Keratinocyte (primary cell): ENCODE data around the gene DPCD. TPM values are rescaled to one million over a fixed set of nuclear protein-coding genes. Genes with fewer than 3 reads are reported as not detected.

Experiments used
- DNase-seq: peaks from one replicate; pipeline ENCODE4 v3.0.0-alpha.2; 2011; ENCODE audit warnings: low read depth, missing footprints, low spot score
- FAIRE-seq: peaks from 2 replicates; lab custom pipeline; 2011; peaks lifted over from hg19 to GRCh38; lab: Jason Lieb, UNC
- H2AFZ ChIP-seq: 2 replicates; pipeline ENCODE4 v1.6.0; 2012; ENCODE audit warnings: low read length, control low read depth, inconsistent platforms; ENCODE audit not compliant: control insufficient read depth
- H3K27ac ChIP-seq: 2 replicates; pipeline ENCODE4 v1.5.1; 2011; ENCODE audit warnings: low read length; ENCODE audit not compliant: control insufficient read depth, insufficient read depth
- H3K27me3 ChIP-seq: 3 replicates; pipeline ENCODE4 v1.6.0; 2011; ENCODE audit warnings: low read length; ENCODE audit not compliant: control insufficient read depth, insufficient read depth; ENCODE audit errors: extremely low read depth
- H3K36me3 ChIP-seq, 2 experiments: 2 replicates in 1 of 2; 3 replicates in 1 of 2; pipeline ENCODE4 v1.5.1; 2011; ENCODE audit warnings: low read length in 2 of 2, mild to moderate bottlenecking in 1 of 2; ENCODE audit not compliant: control insufficient read depth in 2 of 2, insufficient read depth in 2 of 2; ENCODE audit errors: extremely low read depth in 1 of 2
- H3K4me1 ChIP-seq: 3 replicates; pipeline ENCODE4 v1.5.1; 2011; ENCODE audit warnings: low read length; ENCODE audit not compliant: control insufficient read depth, insufficient read depth; ENCODE audit errors: extremely low read depth
- H3K4me2 ChIP-seq: 3 replicates; pipeline ENCODE4 v1.6.0; 2011; ENCODE audit warnings: low read depth, low read length; ENCODE audit not compliant: control insufficient read depth, insufficient read depth; ENCODE audit errors: extremely low read depth
- H3K4me3 ChIP-seq, 3 experiments: fragments of 200-600 bp in 1 of 3; sonication (generic) in 1 of 3; 2 replicates in 2 of 3; 3 replicates in 1 of 3; pipeline ENCODE4 v1.5.1; 2011 to 2016; ENCODE audit warnings: low read length in 3 of 3, mild to moderate bottlenecking in 3 of 3, control low read depth in 2 of 3, inconsistent platforms in 1 of 3, low read depth in 1 of 3, mixed read lengths in 1 of 3, mixed run types in 1 of 3, moderate library complexity in 1 of 3; ENCODE audit not compliant: control insufficient read depth in 2 of 3, insufficient read depth in 2 of 3; ENCODE audit errors: extremely low read depth in 1 of 3
- H3K79me2 ChIP-seq: 2 replicates; pipeline ENCODE4 v1.6.0; 2012; ENCODE audit warnings: low read length; ENCODE audit not compliant: control insufficient read depth, insufficient read depth
- H3K9ac ChIP-seq: 3 replicates; pipeline ENCODE4 v1.6.0; 2011; ENCODE audit warnings: low read length; ENCODE audit not compliant: control insufficient read depth, insufficient read depth; ENCODE audit errors: extremely low read depth
- H3K9me1 ChIP-seq: 3 replicates; pipeline ENCODE4 v1.6.0; 2011; ENCODE audit warnings: low read length; ENCODE audit not compliant: control insufficient read depth, insufficient read depth; ENCODE audit errors: extremely low read depth
- H3K9me3 ChIP-seq: 2 replicates; pipeline ENCODE4 v1.5.1; 2012; ENCODE audit warnings: low read depth, low read length; ENCODE audit not compliant: control insufficient read depth
- H4K20me1 ChIP-seq: 3 replicates; pipeline ENCODE4 v1.6.0; 2011; ENCODE audit warnings: low read length; ENCODE audit not compliant: control insufficient read depth, insufficient read depth; ENCODE audit errors: extremely low read depth
- CTCF ChIP-seq, 3 experiments: IDR thresholded peaks in 1 of 3; conservative IDR thresholded peaks in 1 of 3; optimal IDR thresholded peaks in 1 of 3; 2 replicates in 2 of 3; 3 replicates in 1 of 3; pipeline versions ENCODE3 to v1.5.1; 2011; ENCODE audit warnings: low read length in 3 of 3, mild to moderate bottlenecking in 3 of 3, moderate library complexity in 2 of 3, control low read depth in 1 of 3, inconsistent platforms in 1 of 3; ENCODE audit not compliant: insufficient read depth in 2 of 3; ENCODE audit errors: extremely low read depth in 1 of 3
- EZH2 ChIP-seq: IDR thresholded peaks from one replicate; pipeline ENCODE4 v1.6.1; 2012; ENCODE audit warnings: inconsistent platforms, mild to moderate bottlenecking, low read length, moderate library complexity
- dilution Hi-C: fragments of 300-500 bp; cut with MboI; formaldehyde crosslinking; loops from one replicate; pipeline ENCODE4 v1.7.0; 2020; ENCODE audit warnings: low sequenced_read_pairs; ENCODE audit not compliant: extremely low pct_ligation_motif_present
- polyA plus RNA-seq, 5 experiments: library from polyadenylated mRNA; depleted of rRNA in 3 of 5; stranded (reverse) in 3 of 5; stranded (forward) in 1 of 5; unstranded in 1 of 5; fragments of >200 nt; gene quantifications; 1 replicate in 1 of 5; 2 replicates in 3 of 5; 3 replicates in 1 of 5; pipeline versions ENCODE4 v1.2.1 to v1.2.3, GENCODE V29; 2011 to 2012; ENCODE audit warnings: missing spikeins in 2 of 5, low read depth in 1 of 5, low replicate concordance in 1 of 5

DPCD gene
- polyA plus RNA-seq, 1 donor (not counting 4 experiments of a cell fraction or from before 2014, with no cell fraction given) = 58.1 TPM

- dilution Hi-C loops = no loop called here
- Histone ChIP-seq H3K27me3 (no peaks in the 10 kb centered on the region), H3K9ac (no peak overlapping the region), H3K9me3 (no peaks in the 10 kb centered on the region), H2AFZ (no peak overlapping the region), H3K9me1 (no peaks in the 10 kb centered on the region), H4K20me1 (no peaks in the 10 kb centered on the region), H3K27ac (no peak overlapping the region), H3K36me3 (peaks cover 0 to 4% of the 10 kb centered on the region in 2 experiments), H3K4me1 (no peaks in the 10 kb centered on the region), H3K79me2 (no peaks in the 10 kb centered on the region), H3K4me2 (no peak overlapping the region), H3K4me3 (no peak overlapping the region)
- DNase-seq = no peak
- FAIRE-seq = no peak
- no peak for TF ChIP-seq EZH2
- TF ChIP-seq CTCF (optimal IDR thresholded peaks at IDR 0.05 in 1 of 3, IDR thresholded peaks at IDR 0.05 in 1 of 3, conservative IDR thresholded peaks at IDR 0.05 in 1 of 3; ENCODE audit: extremely low read depth in 1 of 3, insufficient read depth in 2 of 3, low read length in 3 of 3) = no peak
Observed at GRCh38 chr10:101639141-101639900, 51.2 kb downstream of the DPCD start.

DNA sequence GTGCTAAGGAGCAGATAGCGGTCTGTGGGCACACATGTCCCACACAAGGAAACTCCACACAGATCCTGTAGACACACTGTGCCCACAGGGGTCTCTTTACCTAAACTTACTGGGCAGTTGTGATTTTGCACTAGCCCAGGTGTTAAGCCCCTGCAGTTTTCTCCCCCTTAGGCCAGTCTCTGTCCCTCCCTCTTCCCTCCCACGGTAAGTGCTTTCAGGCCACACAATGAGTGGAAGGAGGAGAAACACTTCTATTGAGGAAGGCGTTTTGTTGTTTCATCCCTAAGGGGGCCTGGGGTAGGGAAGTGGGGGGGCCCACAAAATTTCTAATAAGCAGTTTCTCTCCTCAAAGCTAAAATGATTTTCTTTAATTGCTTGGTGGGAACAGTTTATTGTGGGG lies 55.4 kb downstream of the DPCD start:
- Histone ChIP-seq H3K4me3 (no peak overlapping the region), H3K36me3 (peaks cover 0 to 7% of the 10 kb centered on the region in 2 experiments), H3K4me1 (no peaks in the 10 kb centered on the region), H3K27me3 (no peaks in the 10 kb centered on the region), H3K27ac (no peak overlapping the region), H3K9me3 (no peaks in the 10 kb centered on the region), H2AFZ (no peak overlapping the region), H3K4me2 (no peak overlapping the region), H4K20me1 (no peaks in the 10 kb centered on the region), H3K9ac (no peak overlapping the region), H3K79me2 (no peaks in the 10 kb centered on the region), H3K9me1 (no peaks in the 10 kb centered on the region)
- no peak for FAIRE-seq
- DNase-seq = no peak
- dilution Hi-C loops = no loop called here
- no peak for TF ChIP-seq EZH2
- no peak for TF ChIP-seq CTCF (optimal IDR thresholded peaks at IDR 0.05 in 1 of 3, IDR thresholded peaks at IDR 0.05 in 1 of 3, conservative IDR thresholded peaks at IDR 0.05 in 1 of 3; ENCODE audit: extremely low read depth in 1 of 3, insufficient read depth in 2 of 3, low read length in 3 of 3)
